H1 (cell line): Measurements from ENCODE around the gene KCNQ2. TPM values are rescaled to one million over a fixed set of nuclear protein-coding genes. Genes with fewer than 3 reads are reported as not detected.

Experiments
- ASH2L ChIP-seq: fragments of 200-600, 300-600 bp; sonication (generic); IDR thresholded peaks from one replicate; pipeline ENCODE4 v1.7.1; 2017; ENCODE audit warnings: low read length
- BRCA1 ChIP-seq: IDR thresholded peaks from 2 replicates; pipeline ENCODE4 v1.6.1; 2012; ENCODE audit warnings: low read depth, low read length, improper control_type of control experiment
- CBX8 ChIP-seq: fragments of 300-800, 300-1000 bp; sonication (generic); IDR thresholded peaks from 2 replicates; pipeline ENCODE4 v1.7.1; 2016; ENCODE audit warnings: low read depth, low read length, borderline replicate concordance
- CTCF ChIP-seq, 3 experiments: IDR thresholded peaks; 1 replicate in 2 of 3; 2 replicates in 1 of 3; pipeline versions ENCODE4 v1.5.1 to v1.6.1; 2011; ENCODE audit warnings: low read length in 3 of 3, mild to moderate bottlenecking in 3 of 3, inconsistent platforms in 2 of 3, low read depth in 1 of 3, moderate library complexity in 1 of 3; ENCODE audit not compliant: insufficient read depth in 1 of 3; ENCODE audit errors: control extremely low read depth in 1 of 3
- E2F6 ChIP-seq: IDR thresholded peaks from 2 replicates; pipeline ENCODE4 v1.6.1; 2012; ENCODE audit warnings: inconsistent platforms
- SP4 ChIP-seq: IDR thresholded peaks from 2 replicates; pipeline ENCODE4 v1.6.1; 2012; ENCODE audit warnings: low read length, inconsistent platforms
- polyA plus RNA-seq, 7 experiments: library from polyadenylated mRNA; depleted of rRNA in 3 of 7; stranded (reverse) in 5 of 7; unstranded in 2 of 7; fragments of >200 nt in 5 of 7; fragments of 200-250 nt in 2 of 7; gene quantifications; 1 replicate in 5 of 7; 2 replicates in 1 of 7; 4 replicates in 1 of 7; pipeline versions ENCODE4 v1.2.1 to v1.2.3, GENCODE V29; 2011 to 2013; ENCODE audit warnings: missing spikeins in 2 of 7, mixed read lengths in 2 of 7
- total RNA-seq: library from RNA; stranded (reverse); fragmentation: NEBNext Ultra II Directional; extraction: Animal tissue kit (Norgen Biotek cat#: 25700); gene quantifications from 2 replicates; pipeline ENCODE4 v1.2.1, GENCODE V29; 2021

Gene KCNQ2
- total and polyA plus RNA-seq, 2 of the 8 experiments (the other 6 are each of a cell fraction or from before 2014, with no cell fraction given): 82.6 to 243 TPM

GRCh38 chr20:63396300-63396699 lies 76.2 kb downstream of the KCNQ2 start (continued):
- TF ChIP-seq CBX8 (no peak), E2F6 (no peak), SP4 (no peak), ASH2L (no peak), CTCF (IDR thresholded peaks at IDR 0.05; ENCODE audit: control extremely low read depth in 1 of 3, insufficient read depth in 1 of 3, low read depth in 1 of 3, low read length in 3 of 3) (no peak), BRCA1 (no peak)
